CD4-positive, alpha-beta T cell treated with Interferon alpha-2 for 1 hour (primary cell): ENCODE data around the gene PDGFB.
A peak's percentile ranks its signal among the peaks of the same experiment; 100 is the strongest.

Experiments used
- DNase-seq, 2 donors: peaks; one replicate each; pipeline ENCODE4 v3.0.0-alpha.2; 2020 to 2022

PDGFB gene

GRCh38 chr22:39244496-39245129, at the start of gene PDGFB:
Gene PDGFB (minus strand): TSS chr22:39244982. CDS start chr22:39243963, 1,019 bp downstream.
- DNase-seq, result peak in 1 of 2 donors; percentile 28

- DNase-seq, result no peak
Measured at GRCh38 chr22:39293766-39294368, 49.1 kb upstream of the PDGFB start.

GRCh38 chr22:39292561-39293074, 47.8 kb upstream of the PDGFB start:
- DNase-seq, result peak; percentile 18 to 75

- DNase-seq, result no peak
Measured at GRCh38 chr22:39292031-39292462, 47.3 kb upstream of the PDGFB start.

- DNase-seq, result no peak
Measured at GRCh38 chr22:39291523-39291922, 46.7 kb upstream of the PDGFB start.

GRCh38 chr22:39290724-39291161, 46.0 kb upstream of the PDGFB start:
- no peak for DNase-seq

GRCh38 chr22:39289975-39290720, 45.4 kb upstream of the PDGFB start:
- no peak for DNase-seq

- DNase-seq, result no peak
Measured at GRCh38 chr22:39289533-39289932, 44.8 kb upstream of the PDGFB start.

- DNase-seq, result no peak
Measured at GRCh38 chr22:39288135-39288898, 43.5 kb upstream of the PDGFB start.

GRCh38 chr22:39287076-39287725, 42.4 kb upstream of the PDGFB start:
- DNase-seq, result peak; percentile 15 to 46

- no peak for DNase-seq
Measured at GRCh38 chr22:39284983-39285382, 40.2 kb upstream of the PDGFB start.

- no peak for DNase-seq
Measured at GRCh38 chr22:39284142-39284980, 39.6 kb upstream of the PDGFB start.

- DNase-seq, result no peak
Measured at GRCh38 chr22:39283322-39284141, 38.8 kb upstream of the PDGFB start.

GRCh38 chr22:39282645-39283321, 38.0 kb upstream of the PDGFB start:
- no peak for DNase-seq

GRCh38 chr22:39281126-39281525, 36.3 kb upstream of the PDGFB start:
- no peak for DNase-seq

- no peak for DNase-seq
Measured at GRCh38 chr22:39280250-39280649, 35.5 kb upstream of the PDGFB start.

GRCh38 chr22:39279170-39279850, 34.5 kb upstream of the PDGFB start:
- DNase-seq, result no peak

GRCh38 chr22:39278040-39278439, 33.3 kb upstream of the PDGFB start:
- DNase-seq, result no peak

GRCh38 chr22:39277142-39277607, 32.4 kb upstream of the PDGFB start:
- no peak for DNase-seq
